Brain pericyte (primary cell): Measurements from ENCODE around the gene PCSK6.
"Not testable (repeated sequence)": the region's sequence is repeated elsewhere in the genome, so short reads cannot be mapped to it uniquely, and the experiment has no call there.

Experiments used
- DNase-seq: peaks from one replicate; pipeline ENCODE4 v3.0.0-alpha.2; 2012; ENCODE audit warnings: low read depth, low spot score

Gene PCSK6

DNA sequence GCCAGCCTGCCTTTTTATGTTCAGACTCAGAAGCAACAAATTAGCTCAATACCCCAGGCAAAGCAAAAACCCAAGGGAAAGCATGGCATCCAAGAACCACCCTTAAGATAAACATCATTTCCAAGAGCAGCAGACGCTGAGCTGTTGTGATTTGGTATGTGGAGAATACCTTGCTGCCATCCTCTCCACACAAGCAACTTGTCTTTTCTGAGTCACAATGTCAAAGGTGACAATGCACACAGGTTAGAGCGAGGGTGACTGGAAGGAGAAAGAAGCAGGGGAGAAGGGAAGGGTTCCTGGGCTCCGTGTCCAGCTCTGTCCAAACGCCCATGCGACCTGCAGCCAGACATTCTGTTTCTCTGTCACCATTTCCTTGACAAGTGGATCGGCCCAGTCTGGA is 6.0 kb downstream of the PCSK6 start:
- DNase-seq: no peak

DNA sequence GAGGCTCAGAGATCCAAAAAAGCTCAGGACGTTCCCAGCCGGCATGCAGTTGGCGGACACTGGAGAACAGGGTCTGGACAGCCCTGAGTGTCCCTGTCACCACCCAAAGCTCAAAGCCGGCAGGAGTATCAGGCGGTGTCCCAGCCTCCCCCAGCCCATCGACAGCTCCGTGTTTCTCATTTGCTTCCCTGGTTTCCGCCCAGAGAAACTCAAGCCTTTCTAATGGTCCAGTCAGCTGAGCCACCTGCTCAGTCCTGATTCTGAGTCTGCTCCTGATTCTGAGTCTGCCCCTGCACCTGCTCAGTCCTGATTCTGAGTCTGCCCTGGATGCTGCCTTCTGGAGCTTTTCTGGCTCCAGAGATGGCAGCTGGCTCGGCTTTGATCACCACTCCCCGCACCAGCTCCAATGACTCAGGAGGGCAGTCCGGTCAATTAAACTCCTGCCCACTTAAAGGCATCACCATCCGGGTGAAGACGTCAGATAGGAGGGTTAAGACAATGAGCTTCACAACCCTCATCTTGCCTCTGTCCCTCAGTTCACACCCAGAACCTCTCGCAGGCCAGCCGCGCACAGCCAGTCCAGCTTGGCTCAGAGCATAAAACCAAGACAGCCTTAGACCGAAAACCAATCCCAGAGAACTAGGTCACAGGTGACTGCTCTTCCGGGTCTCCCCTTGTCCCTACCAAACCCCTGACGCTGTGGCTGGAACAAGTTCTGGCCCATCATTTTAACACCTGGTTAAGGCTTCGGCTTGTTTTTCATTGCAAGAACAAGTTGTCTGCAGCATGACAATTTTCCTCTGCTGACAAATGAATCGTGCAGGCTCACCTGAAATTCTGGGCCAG is 6.8 kb downstream of the PCSK6 start:
- no peak for DNase-seq

DNA sequence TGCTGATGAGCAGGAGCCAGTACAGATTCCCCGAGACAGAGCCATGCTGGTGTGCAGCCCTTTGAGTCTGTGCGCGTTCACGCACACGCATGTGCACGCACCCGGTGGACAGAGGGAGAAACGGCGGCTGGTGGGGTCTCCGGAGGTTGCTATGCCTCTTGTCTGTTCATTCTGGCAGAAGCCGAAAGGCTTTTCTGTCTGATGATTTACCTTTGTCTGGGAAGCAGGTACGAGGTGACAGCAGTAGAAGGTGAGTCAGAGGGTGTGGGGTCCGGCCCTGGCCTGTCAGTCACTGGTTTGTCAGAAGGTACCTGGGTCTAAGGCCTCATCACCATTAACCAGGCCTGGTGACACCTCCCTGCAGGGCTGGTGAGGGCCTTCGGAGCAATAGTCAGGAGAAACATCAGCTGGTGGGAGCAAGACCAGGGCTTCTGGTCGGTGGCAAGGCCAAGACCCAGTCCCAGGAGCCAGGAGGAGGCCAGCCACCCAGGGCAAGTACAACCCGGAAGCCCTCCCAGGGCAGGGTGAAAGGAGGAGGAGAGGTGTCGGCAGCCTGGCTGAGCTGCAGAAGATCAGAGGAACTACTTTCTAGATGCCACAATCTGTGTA is 7.5 kb downstream of the PCSK6 start:
- DNase-seq: no peak

DNA sequence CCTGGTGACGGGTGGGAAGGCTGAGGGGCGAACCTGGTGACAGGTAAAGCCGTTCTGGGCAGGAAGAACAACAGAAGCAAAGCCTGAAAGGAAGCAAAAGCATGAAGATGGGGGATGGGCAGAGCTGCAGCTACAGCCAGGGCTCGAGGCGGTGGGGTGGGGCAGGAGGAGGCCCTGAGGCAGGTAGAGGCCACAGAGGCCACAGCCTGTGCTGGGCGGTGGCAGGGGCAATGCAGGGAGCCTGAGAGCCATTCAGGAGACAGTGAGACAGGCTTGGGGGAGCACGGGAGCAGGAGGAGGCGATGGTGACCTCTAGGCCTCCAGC is 8.2 kb downstream of the PCSK6 start:
- DNase-seq: no peak

DNA sequence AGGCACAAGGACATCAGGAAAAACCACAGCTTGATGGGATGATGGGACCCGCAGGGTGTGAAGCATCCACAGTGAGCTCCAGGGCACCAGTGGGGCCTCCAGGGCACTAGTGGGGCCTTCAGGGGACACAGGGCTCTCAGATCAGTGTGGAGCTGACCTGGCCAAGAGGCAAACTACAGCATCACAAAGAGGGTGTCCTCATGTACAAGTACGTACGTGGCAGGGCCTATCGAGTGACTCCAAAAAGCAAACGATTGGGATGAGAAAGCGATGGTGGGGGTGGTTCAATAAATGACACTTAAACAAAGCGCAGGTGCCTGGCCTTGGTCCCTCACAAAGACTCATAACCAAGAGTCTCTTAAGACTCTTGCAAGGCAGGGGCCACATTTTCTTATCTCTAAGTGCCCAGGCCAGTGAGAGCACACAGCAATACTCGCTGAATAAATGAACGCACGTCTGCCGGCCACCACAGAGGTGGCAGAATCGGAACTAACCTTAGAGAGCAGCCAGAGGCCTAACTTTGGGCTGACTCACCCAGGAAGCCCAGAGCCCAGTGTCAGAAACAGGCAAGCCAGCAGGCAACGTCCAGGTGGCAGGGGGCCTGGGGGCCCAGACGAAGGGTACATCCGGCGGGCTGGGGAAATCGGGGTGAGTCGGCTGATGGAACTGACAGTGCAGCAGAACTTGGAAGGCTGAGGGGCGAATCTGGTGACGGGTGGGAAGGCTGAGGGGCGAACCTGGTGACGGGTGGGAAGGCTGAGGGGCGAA is 8.7 kb downstream of the PCSK6 start:
- no peak for DNase-seq

DNA sequence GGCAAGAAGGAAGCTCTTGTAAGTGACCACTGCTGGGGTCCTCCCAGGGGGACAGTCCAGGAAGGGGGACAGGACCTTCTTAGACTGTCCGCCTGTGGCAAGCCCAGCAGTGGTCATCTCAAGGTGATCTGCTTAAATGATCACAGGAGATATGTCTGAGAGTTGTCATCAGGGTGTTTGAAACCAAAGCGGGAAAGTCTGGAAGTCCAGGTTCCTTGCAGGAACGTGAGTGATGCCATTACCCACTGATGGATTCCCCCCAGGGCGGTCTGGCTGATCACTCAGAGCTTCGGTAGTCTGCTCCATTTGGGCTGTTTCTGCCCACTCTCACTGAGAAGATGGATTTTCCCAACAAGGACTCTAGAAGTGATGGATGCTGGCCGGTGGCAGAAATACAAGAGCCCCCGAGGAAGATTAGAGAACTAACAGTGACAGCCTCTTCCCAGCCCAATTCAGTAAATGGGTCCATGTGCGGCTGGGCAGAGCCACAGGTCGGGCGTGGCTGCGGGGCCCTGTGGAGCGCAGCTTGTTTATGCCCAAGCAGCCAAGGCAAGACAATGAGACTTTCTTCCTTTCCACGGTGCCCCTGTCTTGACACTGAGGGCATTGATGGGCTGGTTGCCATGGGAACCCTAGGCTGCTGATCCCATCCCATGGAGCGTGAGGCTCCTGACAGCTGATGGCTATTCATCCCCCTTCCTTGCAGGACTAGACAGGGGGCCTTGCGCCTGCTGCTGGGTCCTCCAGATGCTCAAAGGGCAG is 9.5 kb downstream of the PCSK6 start:
- no peak for DNase-seq

DNA sequence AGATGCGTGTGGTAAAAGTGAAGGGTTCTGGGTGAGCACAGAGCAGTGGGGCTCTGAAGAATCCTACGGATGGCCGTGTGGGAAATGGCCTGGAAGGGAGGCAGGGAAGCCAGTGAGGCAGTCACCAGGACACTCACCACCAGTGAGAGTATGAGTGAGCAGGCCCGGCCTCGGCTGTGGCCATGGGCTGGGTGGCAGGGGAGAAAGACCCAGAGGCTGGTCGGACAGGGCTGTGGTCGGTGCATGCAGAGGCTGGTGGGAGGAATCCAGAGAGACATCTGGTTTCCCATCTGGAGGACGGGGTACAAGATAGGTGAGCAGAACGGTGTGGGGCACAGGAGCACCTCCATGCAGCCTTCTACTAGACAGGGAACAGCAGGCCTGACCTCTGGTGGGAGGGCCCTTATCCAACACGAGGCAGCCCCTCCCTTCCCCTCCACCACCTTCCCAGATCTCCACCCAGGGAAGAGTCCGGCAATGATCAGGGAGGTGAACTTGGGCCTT is 10.1 kb downstream of the PCSK6 start:
- no peak for DNase-seq

DNA sequence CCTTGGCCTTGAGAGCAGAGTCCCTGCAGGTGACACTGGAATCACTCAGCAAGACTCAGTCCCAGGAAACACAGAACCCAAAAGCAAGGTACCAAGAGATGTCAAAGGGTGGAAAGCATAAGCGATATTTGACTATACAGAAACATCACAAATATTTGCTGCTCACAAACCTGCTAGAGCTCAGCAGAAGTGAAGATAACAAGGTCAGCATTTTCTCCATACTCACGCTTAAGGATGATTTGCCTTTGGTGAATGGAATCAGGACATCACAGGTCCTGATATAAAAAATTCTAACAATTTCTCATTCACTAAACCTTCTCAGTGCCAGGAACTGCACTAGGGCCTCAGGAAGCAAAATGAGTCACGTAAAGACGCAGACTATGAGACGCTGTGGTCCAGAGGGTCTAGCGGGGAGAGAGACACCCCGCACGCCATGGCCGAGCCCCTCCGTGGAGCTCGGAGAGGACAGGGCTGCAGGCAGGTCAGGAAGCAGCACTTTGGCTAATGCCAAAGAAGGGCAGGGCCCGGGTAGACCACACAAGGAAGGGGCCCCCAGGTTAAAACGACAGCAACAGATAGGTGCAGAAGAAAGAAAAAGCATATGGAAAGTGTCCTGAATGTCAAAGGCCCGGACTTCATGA is 10.7 kb downstream of the PCSK6 start:
- no peak for DNase-seq

DNA sequence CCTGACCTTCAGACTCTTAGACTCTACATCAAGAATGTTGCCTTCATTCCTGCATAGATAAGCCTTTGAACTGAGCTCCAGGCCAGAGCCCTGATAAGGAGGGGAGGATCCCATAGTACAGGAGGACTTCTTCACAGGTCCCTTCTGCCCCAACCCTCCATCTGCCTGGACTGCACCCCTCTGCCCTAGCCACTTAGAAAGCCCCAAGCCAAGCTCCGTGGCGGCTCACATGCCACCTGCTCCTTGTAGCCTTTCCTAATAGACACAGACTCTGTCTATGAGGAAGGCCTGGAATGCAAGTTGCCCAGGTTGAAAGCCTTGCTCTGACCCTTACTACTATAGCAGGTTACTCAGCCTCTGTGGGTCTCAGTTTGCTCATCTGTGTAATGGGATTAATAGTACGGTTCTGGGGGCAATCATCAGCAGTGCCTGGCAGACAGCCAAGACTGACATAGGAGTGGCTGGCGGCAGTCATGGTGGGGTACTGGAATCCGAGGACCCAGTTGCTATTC is 11.6 kb downstream of the PCSK6 start:
- DNase-seq: no peak

DNA sequence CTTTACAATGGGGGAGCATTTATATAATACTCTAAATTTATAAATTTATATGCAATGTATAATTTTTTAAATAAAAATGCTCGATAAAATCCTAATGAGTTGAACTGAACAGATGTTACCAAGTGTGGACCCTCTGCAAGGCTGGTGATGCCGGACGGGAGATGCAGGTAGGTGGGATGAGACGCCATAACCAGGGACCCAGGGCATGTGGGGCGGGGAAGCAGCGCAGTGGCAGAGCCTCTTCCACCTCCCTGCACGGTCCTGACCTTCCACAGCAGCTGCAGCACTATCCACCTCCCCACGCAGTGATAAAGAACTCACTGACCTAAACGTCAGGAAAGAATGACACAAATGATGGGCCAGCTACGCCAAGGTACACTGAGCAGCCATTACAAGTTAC is 12.8 kb downstream of the PCSK6 start:
- no peak for DNase-seq

DNA sequence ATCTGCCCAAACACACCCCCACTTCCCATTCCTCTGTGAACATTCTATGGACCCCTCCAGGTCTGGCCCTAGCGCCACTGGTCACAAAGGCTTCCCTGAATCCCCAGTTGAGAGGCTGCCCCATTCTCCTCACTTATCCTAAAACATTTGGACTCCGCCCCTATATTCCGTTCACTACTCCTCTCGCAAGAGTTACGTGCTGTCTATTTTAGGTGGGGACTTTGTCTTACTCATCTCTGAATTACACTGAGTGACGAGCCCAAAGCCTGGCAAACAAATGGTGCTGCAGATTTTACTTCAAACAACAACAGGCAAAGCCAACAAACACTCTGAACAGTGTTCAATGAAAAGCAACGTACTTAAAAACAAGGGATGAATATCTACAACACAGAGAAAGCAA is 14.5 kb downstream of the PCSK6 start:
- no peak for DNase-seq

DNA sequence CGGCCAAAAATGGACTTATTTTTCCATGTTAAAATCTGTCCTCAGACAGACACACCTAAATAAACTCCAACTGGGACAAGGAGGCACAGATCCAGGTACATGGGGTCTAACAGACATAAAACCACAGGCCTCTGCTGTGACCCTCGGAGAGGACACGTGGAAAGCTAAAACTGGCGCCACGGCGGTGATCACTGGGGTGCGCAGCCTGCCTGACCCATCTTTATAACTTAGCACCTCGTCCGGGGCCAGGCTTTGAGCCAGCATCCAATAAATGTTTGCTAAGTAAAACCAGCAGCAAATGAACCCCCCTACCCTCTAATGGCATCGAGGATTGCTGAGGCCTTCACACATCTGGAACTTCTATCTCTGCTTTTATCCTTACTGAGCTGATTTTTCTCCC is 15.3 kb downstream of the PCSK6 start:
- no peak for DNase-seq

DNA sequence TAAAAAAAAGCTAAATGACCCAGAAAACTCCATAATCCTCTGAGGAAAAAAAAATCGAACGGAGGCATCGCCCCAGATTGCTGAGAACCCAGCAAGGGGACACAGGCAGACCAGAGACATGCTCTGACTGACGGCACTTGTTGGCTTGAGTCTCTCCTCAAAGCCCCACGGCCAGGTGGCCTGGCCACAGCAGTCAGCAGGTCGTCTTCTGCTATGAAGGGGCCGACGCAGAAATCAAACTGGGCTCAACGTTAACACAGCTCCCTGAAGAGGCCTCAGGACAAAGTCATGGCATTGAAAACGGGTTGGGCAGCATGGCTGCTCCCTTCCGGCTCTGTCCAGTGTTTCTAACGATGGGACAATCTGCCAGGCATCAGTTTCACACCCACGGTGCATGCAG is 17.5 kb downstream of the PCSK6 start:
- DNase-seq: no peak

DNA sequence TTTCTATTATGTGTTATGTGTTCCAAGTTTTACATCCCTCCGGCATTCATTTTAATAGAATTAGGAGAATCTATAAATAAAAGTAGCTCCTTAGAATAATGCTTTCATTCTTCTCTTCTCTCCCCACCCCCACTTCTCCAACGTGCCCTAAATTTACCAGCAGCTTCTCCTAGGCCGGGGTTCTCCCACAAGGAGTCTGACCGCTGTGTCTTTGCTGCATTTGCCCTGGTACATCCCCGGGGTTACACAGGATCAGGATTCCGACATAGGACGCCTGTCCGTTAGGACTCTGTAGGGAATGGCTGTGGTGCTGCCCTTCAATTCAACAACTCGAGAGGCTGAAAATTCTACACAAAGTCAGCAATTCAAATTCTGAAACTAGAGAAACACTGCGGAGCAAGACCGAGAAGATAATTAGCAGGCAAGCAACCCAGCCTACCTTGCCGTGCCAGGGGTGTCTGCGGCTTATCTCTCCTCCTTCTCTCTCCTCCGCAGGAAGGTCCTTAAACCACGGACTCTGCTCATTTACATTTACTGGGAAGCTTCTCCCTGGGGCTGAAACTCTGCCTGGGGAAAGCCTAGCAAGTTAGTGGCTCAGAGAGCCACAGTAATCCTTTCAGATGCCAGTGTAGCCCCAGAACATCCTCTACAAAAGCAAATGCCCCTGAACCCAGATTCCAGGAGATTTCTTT is 18.8 kb downstream of the PCSK6 start:
- no peak for DNase-seq

DNA sequence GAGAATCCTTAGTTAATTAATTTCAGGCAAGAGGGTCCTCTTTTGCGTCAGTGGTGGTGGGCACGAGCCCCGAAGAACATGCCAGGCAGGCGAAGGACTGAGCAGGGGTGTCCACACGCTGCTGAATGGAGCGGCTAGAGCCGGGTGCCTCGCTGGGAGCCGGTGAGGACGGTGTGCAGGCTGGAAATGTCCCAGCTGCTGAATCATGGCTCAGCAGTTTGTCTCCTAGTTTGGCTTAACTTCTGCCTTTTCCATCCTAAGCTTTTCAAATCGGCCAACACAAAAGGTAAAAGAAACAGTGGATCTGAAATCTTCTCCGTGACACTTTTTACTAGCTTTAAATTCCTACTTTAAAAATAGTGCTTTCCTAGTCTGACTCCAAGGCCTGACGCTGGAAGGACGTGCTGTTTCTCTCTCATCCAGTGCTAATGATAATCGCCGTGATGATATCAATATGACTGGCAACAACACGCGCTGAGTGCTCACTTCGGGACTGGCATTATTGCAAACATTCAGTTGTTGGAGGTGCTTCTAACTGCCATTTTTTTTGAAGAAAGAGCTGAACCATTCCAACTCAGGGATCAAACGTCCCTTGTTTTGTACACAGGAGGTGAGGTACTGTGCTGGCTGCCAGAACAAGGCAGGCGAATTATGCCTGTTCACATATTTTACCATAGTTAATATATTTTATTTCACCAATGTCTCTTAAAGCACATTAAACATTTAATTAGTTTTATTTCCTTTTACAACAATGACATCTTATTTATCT is 19.8 kb downstream of the PCSK6 start:
- no peak for DNase-seq

DNA sequence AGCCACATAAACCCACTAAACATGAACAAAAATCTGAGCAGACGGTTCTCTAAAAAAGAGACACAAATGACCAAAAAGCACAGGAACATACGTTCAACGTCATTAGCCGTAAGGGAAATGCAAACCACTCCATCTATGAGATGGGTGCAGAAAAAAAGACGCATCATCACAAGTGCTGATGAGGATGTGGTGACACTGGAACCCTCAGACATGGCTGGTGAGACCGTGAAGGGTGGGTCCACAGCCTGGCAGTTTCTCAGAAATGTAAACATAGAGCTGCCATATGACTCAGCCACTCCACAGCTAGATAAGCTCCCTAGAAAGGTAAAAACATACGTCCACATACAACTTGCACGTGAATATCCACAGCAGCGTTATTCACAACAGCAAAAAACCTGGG is 23.3 kb downstream of the PCSK6 start:
- DNase-seq: no peak

DNA sequence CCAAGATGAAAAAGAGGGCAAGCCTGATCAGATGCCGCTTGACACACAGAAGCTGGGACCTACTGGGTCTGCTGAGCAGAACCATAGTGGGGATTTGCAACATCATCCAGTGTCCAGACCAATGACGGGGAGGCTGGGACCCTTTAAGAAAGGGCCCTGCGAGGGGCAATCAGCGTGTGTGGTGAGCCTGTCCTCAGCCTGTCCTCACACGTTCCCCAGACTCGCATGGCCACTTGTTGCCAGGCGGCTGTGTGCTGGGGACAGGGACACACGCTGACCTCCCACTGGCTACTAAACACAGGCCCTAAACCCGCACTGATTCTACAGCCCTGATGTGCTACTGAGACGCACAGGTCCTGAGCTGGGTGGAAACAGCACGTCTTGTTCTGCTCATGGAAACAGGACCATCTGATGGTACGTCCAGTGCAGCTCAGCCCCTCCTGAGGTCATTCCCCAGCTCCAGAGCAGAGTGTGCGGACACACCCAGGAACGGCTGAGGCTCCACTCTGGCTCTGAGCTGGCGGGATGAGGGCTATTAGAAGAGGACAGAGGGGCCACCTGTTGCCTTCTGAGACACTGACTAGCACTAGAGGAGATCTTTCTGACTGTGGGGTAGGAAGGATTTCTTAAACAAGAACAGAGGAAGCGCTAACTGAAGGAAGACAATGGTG is 24.4 kb downstream of the PCSK6 start:
- no peak for DNase-seq

DNA sequence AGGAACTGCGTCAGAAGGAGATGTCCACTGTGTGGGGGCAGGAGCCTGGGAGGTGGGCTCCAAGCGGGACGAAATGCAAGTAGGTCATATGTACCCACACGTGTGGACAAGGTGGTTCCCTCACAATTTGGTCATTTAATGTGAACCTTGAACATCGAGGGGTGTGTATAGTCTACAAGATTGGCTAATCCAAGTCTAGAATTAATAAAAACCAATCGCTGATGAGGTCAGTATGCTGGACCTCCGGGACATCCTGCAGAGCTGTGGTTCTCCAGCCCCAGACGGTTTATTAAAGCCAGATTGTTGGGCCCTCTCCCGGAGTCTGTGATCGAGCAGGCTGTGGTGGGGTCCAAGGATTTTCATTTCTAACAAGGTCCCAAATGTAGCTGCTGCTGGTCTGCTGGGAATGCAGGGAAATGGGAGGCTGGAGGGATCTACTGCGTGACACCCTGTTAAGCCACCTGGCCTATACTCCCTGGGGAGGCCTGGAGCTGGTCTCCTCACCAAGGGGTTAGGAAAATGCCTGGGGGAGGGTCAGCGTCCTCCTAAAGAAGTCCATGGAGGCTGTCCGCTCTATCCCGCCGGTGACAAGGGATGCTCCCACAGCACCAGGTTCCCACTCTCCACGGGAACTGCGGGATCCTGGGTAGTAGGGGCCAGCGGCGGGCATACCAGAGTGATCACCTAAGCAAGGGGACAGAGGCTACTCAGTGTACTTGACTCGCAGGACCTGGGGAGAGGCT is 25.1 kb downstream of the PCSK6 start:
- no peak for DNase-seq

DNA sequence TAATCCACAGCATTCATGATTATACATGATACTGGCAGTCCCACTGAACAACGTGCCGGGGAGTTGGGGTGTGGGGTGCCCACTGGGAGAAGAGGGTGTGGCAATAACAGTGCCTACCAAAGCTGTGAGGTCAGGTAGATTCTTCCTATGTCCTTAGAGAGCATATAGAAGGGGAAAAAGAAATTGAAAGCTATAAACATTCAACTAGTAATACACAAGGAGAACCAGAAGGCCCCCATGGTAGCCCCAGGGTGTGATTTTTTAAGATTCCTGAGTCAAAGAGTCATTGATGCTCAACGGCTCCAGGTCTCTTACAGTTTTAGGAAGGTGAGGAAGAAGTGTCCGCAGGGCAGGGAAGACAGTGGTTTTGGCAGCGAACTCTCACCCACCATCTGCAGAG is 25.8 kb downstream of the PCSK6 start:
- DNase-seq: not testable (repeated sequence)
